CD8-positive, alpha-beta memory T cell (primary cell): ENCODE data around the gene MILR1. TPM values are rescaled to one million over a fixed set of nuclear protein-coding genes. Genes with fewer than 3 reads are reported as not detected.

Experiments
- CTCF ChIA-PET: fragments of 350-600 bp; sonication (Branson Sonifier 250); formaldehyde crosslinking; loops from one replicate; lab custom pipeline; 2021; ENCODE audit warnings: antibody characterized with exemption; lab: Charles Lee
- POLR2A ChIA-PET: fragments of 350-600 bp; sonication (Branson Sonifier 250); formaldehyde crosslinking; loops from one replicate; lab custom pipeline; 2021; ENCODE audit warnings: antibody characterized with exemption; lab: Charles Lee
- DNase-seq, 5 donors: peaks; one replicate each; pipeline versions ENCODE4 v3.0.0 to v3.0.0-alpha.2; 2020 to 2022; ENCODE audit warnings: mixed read lengths in 1 of 5
- H3K27ac ChIP-seq: one replicate; pipeline ENCODE4 v1.7.0; 2013; ENCODE audit warnings: low read depth, mild to moderate bottlenecking, low read length, moderate library complexity
- H3K27me3 ChIP-seq: 2 replicates; pipeline ENCODE4 v1.7.0; 2013; ENCODE audit warnings: low read length, mild to moderate bottlenecking; ENCODE audit not compliant: insufficient read depth, poor library complexity, severe bottlenecking
- H3K36me3 ChIP-seq: 2 replicates; pipeline ENCODE4 v1.7.0; 2013; ENCODE audit warnings: mild to moderate bottlenecking, low read length, moderate library complexity; ENCODE audit not compliant: insufficient read depth
- H3K4me1 ChIP-seq: 2 replicates; pipeline ENCODE4 v1.7.0; 2013; ENCODE audit warnings: mild to moderate bottlenecking, low read length, moderate library complexity; ENCODE audit not compliant: insufficient read depth
- H3K4me3 ChIP-seq: 2 replicates; pipeline ENCODE4 v1.7.0; 2013; ENCODE audit warnings: mild to moderate bottlenecking, low read length
- H3K9me3 ChIP-seq: 2 replicates; pipeline ENCODE4 v1.7.0; 2013; ENCODE audit warnings: mild to moderate bottlenecking, low read length
- H3K27ac Mint-ChIP-seq, 8 donors: one replicate each; pipeline ENCODE4 v1.8.0; 2020 to 2021; ENCODE audit warnings: mixed read lengths in 8 of 8, mild to moderate bottlenecking in 6 of 8, inconsistent platforms in 3 of 8, moderate library complexity in 3 of 8
- H3K27me3 Mint-ChIP-seq, 2 donors: one replicate each; pipeline ENCODE4 v1.8.0; 2020 to 2021; ENCODE audit warnings: mixed read lengths in 2 of 2, mild to moderate bottlenecking in 1 of 2, moderate library complexity in 1 of 2
- H3K36me3 Mint-ChIP-seq, 3 donors: one replicate each; pipeline ENCODE4 v1.8.0; 2020 to 2021; ENCODE audit warnings: mixed read lengths in 3 of 3, inconsistent platforms in 1 of 3, mild to moderate bottlenecking in 1 of 3
- H3K4me1 Mint-ChIP-seq, 3 donors: one replicate each; pipeline ENCODE4 v1.8.0; 2020 to 2021; ENCODE audit warnings: mixed read lengths in 3 of 3, inconsistent platforms in 1 of 3, mild to moderate bottlenecking in 1 of 3
- H3K4me3 Mint-ChIP-seq, 7 donors: one replicate each; pipeline ENCODE4 v1.8.0; 2020 to 2021; ENCODE audit warnings: mixed read lengths in 7 of 7, mild to moderate bottlenecking in 6 of 7, moderate library complexity in 4 of 7, inconsistent platforms in 2 of 7
- H3K9me3 Mint-ChIP-seq, 5 donors: one replicate each; pipeline ENCODE4 v1.8.0; 2020 to 2022; ENCODE audit warnings: mixed read lengths in 5 of 5, mild to moderate bottlenecking in 3 of 5, moderate library complexity in 2 of 5, inconsistent platforms in 1 of 5
- polyA plus RNA-seq: library from polyadenylated mRNA; unstranded; fragments of 300-500 nt; fragmentation: Illumina TruSeq; gene quantifications from one replicate; pipeline ENCODE4 v1.2.3, GENCODE V29; 2021
- total RNA-seq, 2 experiments: library from RNA; stranded (reverse); gene quantifications; one replicate each; pipeline ENCODE4 v1.2.3, GENCODE V29; 2021

Gene MILR1
- total and polyA plus RNA-seq, 3 experiments from 2014 or later, result 0.66 to 0.69 TPM; not detected in 1

GRCh38 chr17:64509179-64509578 lies 60.3 kb downstream of the MILR1 start:
- Mint-ChIP-seq H3K4me1 (peaks cover 40 to 68% (median 62%) of the 10 kb centered on the region in 3 donors), H3K4me3 (peak overlapping the region in 4 of 7 donors; percentile 39 to 72 (median 42)), H3K27me3 (peaks cover 0 to 19% of the 10 kb centered on the region in 2 donors), H3K27ac (peak overlapping the region in 1 of 8 donors; percentile 49), H3K9me3 (peaks cover 0 to 3% (median 2%) of the 10 kb centered on the region in 5 donors), H3K36me3 (peaks cover 10 to 84% (median 25%) of the 10 kb centered on the region in 3 donors)
- no peak overlapping the region for H3K27ac ChIP-seq
- no peaks in the 10 kb centered on the region for H3K27me3 ChIP-seq
- DNase-seq, result no peak
- H3K4me3 ChIP-seq, result no peak overlapping the region
- CTCF ChIA-PET, result interaction anchor here (1.8 kb wide), 1 partner anchor 89 kb away, joined by 5 read pairs; no protein-coding TSS in a partner anchor
- H3K4me1 ChIP-seq, result peaks cover 25% of the 10 kb centered on the region
- POLR2A ChIA-PET, result interaction anchor here (0.5 to 1.6 kb wide), 3 partner anchors 12 to 104 kb away, joined by 3 to 10 read pairs (median 3); partner anchors contain the start of gene POLG2
- no peaks in the 10 kb centered on the region for H3K9me3 ChIP-seq
- peaks cover 24% of the 10 kb centered on the region for H3K36me3 ChIP-seq

GRCh38 chr17:64515419-64515818 lies 66.5 kb downstream of the MILR1 start:
- Histone ChIP-seq H3K27ac (no peak overlapping the region), H3K4me3 (no peak overlapping the region), H3K4me1 (no peaks in the 10 kb centered on the region), H3K9me3 (no peaks in the 10 kb centered on the region), H3K27me3 (no peaks in the 10 kb centered on the region), H3K36me3 (peaks cover 46% of the 10 kb centered on the region)
- CTCF ChIA-PET, result interaction anchor here (0.8 to 1.3 kb wide), 2 partner anchors 16 to 95 kb away, joined by 4 read pairs; no protein-coding TSS in a partner anchor
- Mint-ChIP-seq H3K36me3 (peaks cover 0 to 91% (median 23%) of the 10 kb centered on the region in 3 donors), H3K27ac (peak overlapping the region in 5 of 8 donors; percentile 5 to 67 (median 15)), H3K4me1 (peaks cover 25 to 49% (median 39%) of the 10 kb centered on the region in 3 donors), H3K9me3 (no peaks in the 10 kb centered on the region), H3K4me3 (no peak overlapping the region), H3K27me3 (no peaks in the 10 kb centered on the region)
- no peak for DNase-seq
- POLR2A ChIA-PET, result interaction anchor here (2.0 kb wide), 1 partner anchor 9 kb away, joined by 8 read pairs; the partner anchor contains the start of genes CEP95 and DDX5

GRCh38 chr17:64515829-64516228 lies 66.9 kb downstream of the MILR1 start:
- no peak overlapping the region for H3K27ac ChIP-seq
- Mint-ChIP-seq H3K36me3 (peaks cover 0 to 91% (median 21%) of the 10 kb centered on the region in 3 donors), H3K4me1 (peaks cover 25 to 48% (median 35%) of the 10 kb centered on the region in 3 donors), H3K9me3 (no peaks in the 10 kb centered on the region), H3K27me3 (no peaks in the 10 kb centered on the region), H3K4me3 (no peak overlapping the region), H3K27ac (peak overlapping the region in 1 of 8 donors; percentile 5)
- no peak for DNase-seq
- H3K4me3 ChIP-seq, result no peak overlapping the region
- H3K27me3 ChIP-seq, result no peaks in the 10 kb centered on the region
- ChIA-PET CTCF (interaction anchor here (0.8 to 1.3 kb wide), 2 partner anchors 16 to 96 kb away, joined by 4 read pairs; no protein-coding TSS in a partner anchor), POLR2A (interaction anchor here (2.0 kb wide), 1 partner anchor 9 kb away, joined by 8 read pairs; the partner anchor contains the start of genes CEP95 and DDX5)
- H3K4me1 ChIP-seq, result no peaks in the 10 kb centered on the region
- H3K36me3 ChIP-seq, result peaks cover 46% of the 10 kb centered on the region
- no peaks in the 10 kb centered on the region for H3K9me3 ChIP-seq

Other genes with a start within 250 kb of the MILR1 start
- 10 to 100 TPM; 21.9 to 22.0 TPM for gene TEX2, start 185.9 kb upstream of the MILR1 start, total RNA-seq
- gene TEX2, start 185.9 kb upstream of the MILR1 start, polyA plus RNA-seq, result 6.5 TPM
- 10 to 100 TPM; 42.7 to 45.7 TPM for gene PECAM1, start 58.3 kb upstream of the MILR1 start, total RNA-seq
- 130 TPM for gene PECAM1, start 58.3 kb upstream of the MILR1 start, polyA plus RNA-seq
- 10 to 100 TPM; 26.4 to 26.5 TPM for gene POLG2, start 47.9 kb downstream of the MILR1 start, total RNA-seq
- 5.3 TPM for gene POLG2, start 47.9 kb downstream of the MILR1 start, polyA plus RNA-seq
- gene DDX5, start 57.2 kb downstream of the MILR1 start, total RNA-seq, result 100 to 1,000 TPM; 855 to 861 TPM
- 1,275 TPM for gene DDX5, start 57.2 kb downstream of the MILR1 start, polyA plus RNA-seq
- 10 to 100 TPM; 39.3 to 43.5 TPM for gene CEP95, start 57.9 kb downstream of the MILR1 start, total RNA-seq
- gene CEP95, start 57.9 kb downstream of the MILR1 start, polyA plus RNA-seq, result 15.7 TPM
- 10 to 100 TPM; 18.9 to 19.0 TPM for gene SMURF2, start 213.2 kb downstream of the MILR1 start, total RNA-seq
- gene SMURF2, start 213.2 kb downstream of the MILR1 start, polyA plus RNA-seq, result 7.8 TPM